Measurements from ENCODE around the gene AKAP3. TPM values are rescaled to one million over a fixed set of nuclear protein-coding genes. Genes with fewer than 3 reads are reported as not detected.

The AKAP3 gene
- total RNA-seq, 2 experiments from 2014 or later = 0.96 to 2.0 TPM

DNA sequence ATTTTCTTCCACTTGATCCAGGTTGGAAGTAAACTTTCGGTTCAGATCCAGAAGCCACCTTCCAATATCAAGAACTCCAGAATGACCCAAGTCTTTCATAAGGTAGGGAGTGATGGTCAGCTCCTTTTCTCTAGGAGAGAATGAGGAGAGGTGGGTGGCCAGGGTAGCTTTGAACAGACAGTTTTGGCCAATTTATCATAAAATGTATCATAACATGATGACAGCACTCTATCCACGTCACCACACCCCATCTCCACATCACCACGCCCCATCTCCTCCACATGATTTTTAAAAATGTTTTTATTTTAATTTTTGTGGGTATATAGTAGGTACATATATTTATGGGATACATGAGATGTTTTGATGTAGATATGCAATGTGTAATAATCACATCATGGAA, 59.9 kb downstream of the AKAP3 start:
- Histone ChIP-seq H3K36me3 (ENCODE audit: insufficient read depth, low read length) (no peaks in the 10 kb centered on the region), H3K4me1 (ENCODE audit: insufficient read depth, low read length) (no peaks in the 10 kb centered on the region), H3K27me3 (ENCODE audit: control insufficient read depth in 1 of 2, insufficient read depth in 2 of 2, low read length in 2 of 2) (no peaks in the 10 kb centered on the region), H3K27ac (ENCODE audit: low read depth in 1 of 2, low read length in 2 of 2) (no peak overlapping the region), H3K9me3 (ENCODE audit: control insufficient read depth in 1 of 2, insufficient read depth in 1 of 2, low read length in 2 of 2) (no peaks in the 10 kb centered on the region), H3K4me3 (ENCODE audit: low read length) (no peak overlapping the region)
- no peaks in the 10 kb centered on the region for H3K9me3 Mint-ChIP-seq
- TF ChIP-seq CTCF (IDR thresholded peaks at IDR 0.05) = no peak
- ChIA-PET POLR2A (no interaction called here), CTCF (no interaction called here)
- H3K36me3 Mint-ChIP-seq (ENCODE audit: low read depth) = no peaks in the 10 kb centered on the region
- no peak overlapping the region for H3K27ac Mint-ChIP-seq
- H3K4me1 Mint-ChIP-seq (ENCODE audit: low read depth) = no peaks in the 10 kb centered on the region
- intact Hi-C loops (cut with DNase I, micrococcal nuclease) = no loop called here
- ATAC-seq (ENCODE audit: poor library complexity) = no peak
- peaks cover 4% of the 10 kb centered on the region for H3K27me3 Mint-ChIP-seq
- H3K4me3 Mint-ChIP-seq = no peak overlapping the region
- no peak for DNase-seq

DNA sequence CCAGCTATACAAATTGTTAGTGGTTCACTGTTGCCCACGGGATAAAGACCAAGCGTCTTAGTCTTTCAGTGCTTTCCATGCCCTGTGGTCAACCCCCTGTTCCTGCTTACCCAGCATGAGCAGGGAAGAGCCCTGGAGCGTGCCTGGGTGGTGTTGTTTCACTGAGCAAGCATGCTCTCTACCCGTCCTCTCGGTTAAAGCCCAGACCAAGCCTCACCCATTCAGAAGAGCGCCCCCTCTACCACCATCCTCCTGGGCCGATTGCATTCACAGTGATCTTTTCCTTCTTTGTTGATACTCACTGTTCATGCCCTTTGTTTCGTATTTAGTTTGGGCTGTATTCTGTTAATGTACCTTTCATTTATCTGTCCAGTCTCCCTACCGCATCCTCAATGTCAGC, 61.7 kb downstream of the AKAP3 start:
- Mint-ChIP-seq H3K9me3 (no peaks in the 10 kb centered on the region), H3K4me1 (ENCODE audit: low read depth) (no peaks in the 10 kb centered on the region), H3K27ac (no peak overlapping the region), H3K4me3 (no peak overlapping the region), H3K27me3 (peaks cover 4% of the 10 kb centered on the region), H3K36me3 (ENCODE audit: low read depth) (no peaks in the 10 kb centered on the region)
- Histone ChIP-seq H3K9me3 (ENCODE audit: control insufficient read depth in 1 of 2, insufficient read depth in 1 of 2, low read length in 2 of 2) (no peaks in the 10 kb centered on the region), H3K4me1 (ENCODE audit: insufficient read depth, low read length) (no peaks in the 10 kb centered on the region), H3K36me3 (ENCODE audit: insufficient read depth, low read length) (no peaks in the 10 kb centered on the region), H3K4me3 (ENCODE audit: low read length) (no peak overlapping the region), H3K27ac (ENCODE audit: low read depth in 1 of 2, low read length in 2 of 2) (no peak overlapping the region), H3K27me3 (ENCODE audit: control insufficient read depth in 1 of 2, insufficient read depth in 2 of 2, low read length in 2 of 2) (no peaks in the 10 kb centered on the region)
- TF ChIP-seq CTCF (IDR thresholded peaks at IDR 0.05) = no peak
- intact Hi-C loops (cut with DNase I, micrococcal nuclease) = no loop called here
- ATAC-seq (ENCODE audit: poor library complexity) (no peak), DNase-seq (no peak)
- ChIA-PET CTCF (no interaction called here), POLR2A (no interaction called here)

GRCh38 chr12:4586500-4586899, 62.4 kb downstream of the AKAP3 start:
- H3K27ac ChIP-seq (ENCODE audit: low read depth in 1 of 2, low read length in 2 of 2) = no peak overlapping the region
- TF ChIP-seq CTCF (IDR thresholded peaks at IDR 0.05) = no peak
- intact Hi-C loops (cut with DNase I, micrococcal nuclease) = no loop called here
- no peak for DNase-seq
- H3K4me1 ChIP-seq (ENCODE audit: insufficient read depth, low read length) = no peaks in the 10 kb centered on the region
- H3K4me3 ChIP-seq (ENCODE audit: low read length) = no peak overlapping the region
- Mint-ChIP-seq H3K27me3 (peaks cover 4% of the 10 kb centered on the region), H3K4me3 (no peak overlapping the region), H3K27ac (no peak overlapping the region), H3K9me3 (no peaks in the 10 kb centered on the region), H3K4me1 (ENCODE audit: low read depth) (no peaks in the 10 kb centered on the region), H3K36me3 (ENCODE audit: low read depth) (no peaks in the 10 kb centered on the region)
- H3K9me3 ChIP-seq (ENCODE audit: control insufficient read depth in 1 of 2, insufficient read depth in 1 of 2, low read length in 2 of 2) = no peaks in the 10 kb centered on the region
- no peaks in the 10 kb centered on the region for H3K27me3 ChIP-seq (ENCODE audit: control insufficient read depth in 1 of 2, insufficient read depth in 2 of 2, low read length in 2 of 2)
- ATAC-seq (ENCODE audit: poor library complexity) = no peak
- POLR2A ChIA-PET = no interaction called here
- H3K36me3 ChIP-seq (ENCODE audit: insufficient read depth, low read length) = no peaks in the 10 kb centered on the region
- CTCF ChIA-PET = interaction anchor here (0.6 kb wide), 1 partner anchor 8 kb away, joined by 3 read pairs; no protein-coding TSS in a partner anchor
